HepG2 (cell line): ENCODE results near the gene VPS11. TPM values are rescaled to one million over a fixed set of nuclear protein-coding genes. Genes with fewer than 3 reads are reported as not detected.
A peak's percentile ranks its signal among the peaks of the same experiment; 100 is the strongest.

ENCODE experiments used
- ATAC-seq: fragments of 200-7000 bp; cut with Tn5 transposase; 3 replicates; pipeline ENCODE4 v1.9.1; 2020; ENCODE audit warnings: mild to moderate bottlenecking, moderate library complexity
- BruUV-seq: library from RNA; stranded (reverse); fragments of 400-500 nt; replicated peaks from 2 replicates; lab custom pipeline; 2021; lab: Mats Ljungman, UMichigan
- CTCF ChIA-PET: fragments of 300-600 bp; formaldehyde crosslinking; extraction: SDS; loops from one replicate; lab custom pipeline; 2021; ENCODE audit warnings: low total read pairs, inconsistent platforms, low intra/inter-chr PET ratio; lab: Yijun Ruan, JAX
- POLR2A ChIA-PET: fragments of 350-600 bp; sonication (Branson Sonifier 250); formaldehyde crosslinking; loops from one replicate; lab custom pipeline; 2020; ENCODE audit warnings: antibody characterized with exemption, inconsistent platforms; lab: Yijun Ruan, JAX
- DNase-seq: peaks from one replicate; pipeline ENCODE4 v3.0.0-alpha.2; 2015; ENCODE audit warnings: low spot score
- FAIRE-seq: peaks from 3 replicates; lab custom pipeline; 2011; peaks lifted over from hg19 to GRCh38; lab: Jason Lieb, UNC
- H2AFZ ChIP-seq: one replicate; pipeline ENCODE4 v1.6.1; 2011; ENCODE audit warnings: low read length, inconsistent platforms
- H3K27ac ChIP-seq: fragments of 300-600 bp; 3 replicates; pipeline ENCODE4 v1.8.0; 2011; ENCODE audit warnings: mixed run types, mild to moderate bottlenecking, mixed read lengths, low read length, inconsistent platforms; ENCODE audit not compliant: insufficient read depth; ENCODE audit errors: extremely low read length
- H3K27me3 ChIP-seq, 2 experiments: fragments of 200-600 bp in 1 of 2; 2 replicates in 1 of 2; 3 replicates in 1 of 2; pipeline versions ENCODE4 v1.6.0 to v1.8.0; 2011; ENCODE audit warnings: low read length in 2 of 2, mild to moderate bottlenecking in 2 of 2, moderate library complexity in 2 of 2, inconsistent platforms in 1 of 2; ENCODE audit not compliant: insufficient read depth in 2 of 2, control insufficient read depth in 1 of 2
- H3K36me3 ChIP-seq, 2 experiments: fragments of 200-600 bp in 1 of 2; replicated peaks in 1 of 2; 2 replicates in 1 of 2; 3 replicates in 1 of 2; pipeline versions ENCODE4 v1.5.1 to v1.8.0; 2011; ENCODE audit warnings: low read length in 2 of 2, inconsistent platforms in 1 of 2; ENCODE audit not compliant: insufficient read depth in 2 of 2, control insufficient read depth in 1 of 2
- H3K4me1 ChIP-seq: 2 replicates; pipeline ENCODE4 v1.5.1; 2012; ENCODE audit warnings: low read length, inconsistent platforms; ENCODE audit not compliant: insufficient read depth
- H3K4me2 ChIP-seq: 2 replicates; pipeline ENCODE4 v1.6.0; 2011; ENCODE audit warnings: low read depth, low read length, inconsistent platforms
- H3K4me3 ChIP-seq, 3 experiments: fragments of 200-600 bp in 1 of 3; sonication (generic), shearing (Covaris generic) in 1 of 3; replicated peaks in 1 of 3; 2 replicates each; pipeline ENCODE4 v1.5.1; 2011 to 2016; ENCODE audit warnings: low read length in 3 of 3, inconsistent platforms in 2 of 3, low read depth in 2 of 3, mild to moderate bottlenecking in 2 of 3, control low read depth in 1 of 3, mixed read lengths in 1 of 3; ENCODE audit not compliant: insufficient read depth in 1 of 3
- H3K79me2 ChIP-seq: one replicate; pipeline ENCODE4 v1.6.1; 2011; ENCODE audit warnings: low read length, inconsistent platforms; ENCODE audit not compliant: insufficient read depth
- H3K9ac ChIP-seq: 2 replicates; pipeline ENCODE4 v1.6.0; 2011; ENCODE audit warnings: mild to moderate bottlenecking, low read depth, low read length, inconsistent platforms; ENCODE audit not compliant: insufficient read depth
- H3K9me3 ChIP-seq: 2 replicates; pipeline ENCODE4 v1.5.1; 2012; ENCODE audit warnings: mild to moderate bottlenecking, low read length
- H4K20me1 ChIP-seq: 2 replicates; pipeline ENCODE4 v1.6.0; 2011; ENCODE audit warnings: inconsistent platforms, mild to moderate bottlenecking, low read length, moderate library complexity; ENCODE audit not compliant: insufficient read depth
- FIP1L1 ChIP-seq: fragments of 200-400 bp; formaldehyde crosslinking; IDR thresholded peaks from 2 replicates; pipeline ENCODE4 v1.6.1; 2018; ENCODE audit warnings: low read depth, mild to moderate bottlenecking, low read length, moderate library complexity, borderline replicate concordance; ENCODE audit not compliant: insufficient read depth
- HMG20B ChIP-seq: conservative IDR thresholded peaks from 2 replicates; pipeline ENCODE4 v1.6.1; 2016; ENCODE audit warnings: missing genetic modification reagents, missing compliant biosample characterization
- KDM3A ChIP-seq: IDR thresholded peaks from 2 replicates; pipeline ENCODE4 v1.6.1; 2018; ENCODE audit warnings: low read depth, missing compliant biosample characterization
- MED8 ChIP-seq: sonication (generic); formaldehyde crosslinking; IDR thresholded peaks from 2 replicates; pipeline ENCODE4 v1.8.1; 2023; ENCODE audit warnings: mild to moderate bottlenecking, missing genetic modification reagents; ENCODE audit not compliant: insufficient replicate concordance
- POLR2A ChIP-seq, 2 experiments: IDR thresholded peaks; 2 replicates each; pipeline ENCODE4 v1.6.1; 2011; ENCODE audit warnings: low read depth in 2 of 2, low read length in 2 of 2, mild to moderate bottlenecking in 1 of 2, moderate library complexity in 1 of 2; ENCODE audit not compliant: insufficient read depth in 1 of 2
- RFX1 ChIP-seq: fragments of 450-650 bp; IDR thresholded peaks from 2 replicates; pipeline ENCODE4 v1.6.1; 2017
- RFXAP ChIP-seq: sonication (generic); formaldehyde crosslinking; IDR thresholded peaks from 2 replicates; pipeline ENCODE4 v1.4.0; 2020; ENCODE audit warnings: missing genetic modification reagents, borderline replicate concordance
- TBP ChIP-seq: sonication (generic); formaldehyde crosslinking; IDR thresholded peaks from 2 replicates; pipeline ENCODE4 v1.5.0; 2020; ENCODE audit warnings: missing genetic modification reagents
- TCF7L2 ChIP-seq: IDR thresholded peaks from 2 replicates; pipeline ENCODE4 v1.6.1; 2011; ENCODE audit warnings: mild to moderate bottlenecking, low read depth, low read length, moderate library complexity
- U2AF2 ChIP-seq: fragments of 200-400 bp; formaldehyde crosslinking; IDR thresholded peaks from 2 replicates; pipeline ENCODE4 v1.6.1; 2017; ENCODE audit warnings: low read depth, mild to moderate bottlenecking, low read length
- ZBTB3 ChIP-seq: sonication (generic); formaldehyde crosslinking; IDR thresholded peaks from 2 replicates; pipeline ENCODE4 v1.4.0; 2020; ENCODE audit warnings: low read depth, mild to moderate bottlenecking, moderate library complexity, missing genetic modification reagents, borderline replicate concordance
- ZMYM2 ChIP-seq: sonication (generic); formaldehyde crosslinking; IDR thresholded peaks from 2 replicates; pipeline ENCODE4 v1.8.0; 2022; ENCODE audit warnings: mild to moderate bottlenecking, missing genetic modification reagents
- ZNF235 ChIP-seq: sonication (generic); formaldehyde crosslinking; IDR thresholded peaks from 2 replicates; pipeline ENCODE4 v1.8.1; 2023; ENCODE audit warnings: mild to moderate bottlenecking, missing genetic modification reagents, borderline replicate concordance
- ZNF343 ChIP-seq: sonication (generic); formaldehyde crosslinking; IDR thresholded peaks from 2 replicates; pipeline ENCODE4 v1.4.0; 2020; ENCODE audit warnings: mild to moderate bottlenecking, missing genetic modification reagents
- WGBS: methylation state at CpG from one replicate; pipeline ENCODE4 v1.1.6; 2017; ENCODE audit warnings: low lambda C conversion rate; 5-methylcytosine and 5-hydroxymethylcytosine counted together
- in situ Hi-C: cut with HindIII; loops from 2 replicates; pipeline ENCODE4 v1.10.0; 2017; ENCODE audit warnings: low pct_unique_long_range_greater_than_20kb; ENCODE audit not compliant: extremely low pct_ligation_motif_present
- intact Hi-C: fragments of 100-400 bp; cut with micrococcal nuclease; formaldehyde crosslinking; loops from one replicate; pipeline ENCODE4 v1.10.0; 2022; ENCODE audit not compliant: unreplicated experiment
- polyA plus RNA-seq, 8 experiments: library from polyadenylated mRNA; depleted of rRNA in 3 of 8; stranded (reverse) in 7 of 8; unstranded in 1 of 8; fragments of >200 nt; fragmentation: Illumina TruSeq in 4 of 8; extraction: Trizol in 4 of 8; gene quantifications; 2 replicates each; pipeline versions ENCODE4 v1.2.1 to v1.2.3, GENCODE V29; 2011 to 2016; ENCODE audit warnings: low read depth in 4 of 8, missing spikeins in 1 of 8, mixed read lengths in 1 of 8; ENCODE audit not compliant: insufficient read depth in 1 of 8
- total RNA-seq, 5 experiments: library from RNA; depleted of rRNA; stranded (reverse); fragments of >200 nt; fragmentation: Illumina TruSeq; extraction: Trizol; gene quantifications; 2 replicates each; pipeline ENCODE4 v1.2.3, GENCODE V29; 2016; ENCODE audit warnings: low read depth in 1 of 5
- TF ChIP-seq, protein P1 (sequence below): sonication (generic); formaldehyde crosslinking; IDR thresholded peaks from 2 replicates; pipeline ENCODE4 v1.4.0; 2020; ENCODE audit warnings: missing genetic modification reagents
- TF ChIP-seq, protein P2 (sequence below): sonication (generic); formaldehyde crosslinking; IDR thresholded peaks from 2 replicates; pipeline ENCODE4 v1.4.0; 2020; ENCODE audit warnings: missing genetic modification reagents, low read depth, mild to moderate bottlenecking, borderline replicate concordance
- TF ChIP-seq, protein P3 (sequence below): sonication (generic); formaldehyde crosslinking; IDR thresholded peaks from 2 replicates; pipeline ENCODE4 v1.5.1; 2020; ENCODE audit warnings: mild to moderate bottlenecking, moderate library complexity, missing genetic modification reagents
- TF ChIP-seq, protein P4 (sequence below): sonication (generic); formaldehyde crosslinking; IDR thresholded peaks from 2 replicates; pipeline ENCODE4 v1.4.0; 2020; ENCODE audit warnings: missing genetic modification reagents
- TF ChIP-seq, protein P5 (sequence below): sonication (generic); formaldehyde crosslinking; IDR thresholded peaks from 2 replicates; pipeline ENCODE4 v1.8.1; 2023; ENCODE audit warnings: missing genetic modification reagents, mild to moderate bottlenecking, borderline replicate concordance

Gene VPS11
- total and polyA plus RNA-seq, 2 of the 13 experiments (the other 11 are each of a cell fraction or from before 2014, with no cell fraction given): 13.7 to 21.6 TPM

DNA sequence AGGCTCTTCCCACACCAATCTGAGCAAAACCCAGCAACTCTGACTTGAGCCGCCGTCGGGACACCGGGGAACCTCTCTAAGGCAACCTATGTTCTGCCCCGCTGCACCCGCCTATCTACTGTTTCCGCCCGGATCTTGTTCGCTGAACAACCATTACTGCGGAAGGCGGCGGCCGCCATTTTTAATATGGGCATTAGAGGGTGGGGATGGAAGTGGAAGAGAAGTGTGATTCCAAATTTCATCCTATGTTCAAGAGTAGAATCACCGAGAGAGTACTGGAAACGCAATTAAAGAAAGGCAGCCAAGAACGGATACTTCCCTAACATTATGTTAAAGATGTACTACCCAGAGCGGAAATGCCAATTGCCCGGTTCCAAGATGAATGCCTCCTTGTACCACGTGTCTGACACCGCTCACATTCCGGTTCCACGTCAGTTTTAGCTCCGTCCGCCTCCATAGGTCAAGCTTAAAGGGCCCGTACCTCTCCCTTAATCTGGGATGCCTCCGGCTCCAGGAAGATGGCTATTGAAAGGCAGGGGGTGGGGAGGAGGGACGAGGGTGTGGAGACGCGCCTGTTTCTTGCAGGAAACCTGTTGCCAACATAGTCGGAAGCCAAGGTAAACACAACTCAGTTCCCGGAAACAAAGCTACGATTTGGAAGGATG lies 34.3 kb downstream of the VPS11 start, which contains the start of gene DPAGT1:
DPAGT1 (minus strand) TSS at position 95 of the 665 bp plus-strand sequence. CDS start 198 bp downstream, outside the sequence.
- Histone ChIP-seq H3K9me3 (no peaks in the 10 kb centered on the region), H2AFZ (peak within 1 kb of the TSS; percentile 94), H3K27me3 (no peaks in the 10 kb centered on the region; a peak in 1 of 5 replicates), H3K36me3 (peaks cover 8 to 20% of the 10 kb centered on the region in 2 experiments; a peak in 4 of 5 replicates), H3K9ac (peak within 1 kb of the TSS; percentile 93), H3K4me2 (peak within 1 kb of the TSS; percentile 96), H3K79me2 (peaks cover 15% of the 10 kb centered on the region), H4K20me1 (no peaks in the 10 kb centered on the region), H3K4me3 (peak within 1 kb of the TSS; percentile 77 to 91 (median 86)), H3K27ac (peak within 1 kb of the TSS; percentile 97), H3K4me1 (peaks cover 36% of the 10 kb centered on the region)
- ATAC-seq (peak; percentile 88), DNase-seq (peak; percentile 94), FAIRE-seq (peak; percentile 96)
- no TSS peak for BruUV-seq
- under 1% methylated on average over 32 of the region's 32 CpGs for WGBS
- in situ Hi-C loops: no loop called here
- POLR2A ChIA-PET: interaction anchor here (0.7 to 2.0 kb wide), 15 partner anchors 8 to 310 kb away, joined by 3 to 47 read pairs (median 5); partner anchors contain the start of genes CENATAC, HINFP, HMBS and NLRX1
- CTCF ChIA-PET: no interaction called here
- intact Hi-C loops: loop anchor here (2.0 kb wide), 2 partner anchors 19 to 55 kb away; partner anchors contain the start of gene HINFP
- TF ChIP-seq KDM3A (CRISPR knock-in tag) (0 out of 2 replicates have a peak, but pooled peaks have one; percentile 1), FIP1L1 (no peak), TBP (CRISPR knock-in tag) (no peak), RFX1 (no peak), ZMYM2 (CRISPR knock-in tag) (no peak), TCF7L2 (no peak), ZNF235 (no peak), MED8 (CRISPR knock-in tag) (no peak), ZNF343 (CRISPR knock-in tag) (no peak), U2AF2 (no peak), POLR2A (IDR thresholded peaks at IDR 0.05; ENCODE audit: insufficient read depth in 1 of 2, low read depth in 2 of 2, low read length in 2 of 2) (peak in 1 of 2 experiments; percentile 53; a peak in 3 of 4 replicates), ZBTB3 (CRISPR knock-in tag) (no peak), HMG20B (CRISPR knock-in tag) (no peak), RFXAP (CRISPR knock-in tag) (peak; percentile 47; the same call in 1 of the 2 replicates)
- TF ChIP-seq, protein P1, sequence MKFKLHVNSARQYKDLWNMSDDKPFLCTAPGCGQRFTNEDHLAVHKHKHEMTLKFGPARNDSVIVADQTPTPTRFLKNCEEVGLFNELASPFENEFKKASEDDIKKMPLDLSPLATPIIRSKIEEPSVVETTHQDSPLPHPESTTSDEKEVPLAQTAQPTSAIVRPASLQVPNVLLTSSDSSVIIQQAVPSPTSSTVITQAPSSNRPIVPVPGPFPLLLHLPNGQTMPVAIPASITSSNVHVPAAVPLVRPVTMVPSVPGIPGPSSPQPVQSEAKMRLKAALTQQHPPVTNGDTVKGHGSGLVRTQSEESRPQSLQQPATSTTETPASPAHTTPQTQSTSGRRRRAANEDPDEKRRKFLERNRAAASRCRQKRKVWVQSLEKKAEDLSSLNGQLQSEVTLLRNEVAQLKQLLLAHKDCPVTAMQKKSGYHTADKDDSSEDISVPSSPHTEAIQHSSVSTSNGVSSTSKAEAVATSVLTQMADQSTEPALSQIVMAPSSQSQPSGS (CRISPR knock-in tag): peak; percentile 40; the same call in 1 of the 2 replicates
- TF ChIP-seq, protein P2, sequence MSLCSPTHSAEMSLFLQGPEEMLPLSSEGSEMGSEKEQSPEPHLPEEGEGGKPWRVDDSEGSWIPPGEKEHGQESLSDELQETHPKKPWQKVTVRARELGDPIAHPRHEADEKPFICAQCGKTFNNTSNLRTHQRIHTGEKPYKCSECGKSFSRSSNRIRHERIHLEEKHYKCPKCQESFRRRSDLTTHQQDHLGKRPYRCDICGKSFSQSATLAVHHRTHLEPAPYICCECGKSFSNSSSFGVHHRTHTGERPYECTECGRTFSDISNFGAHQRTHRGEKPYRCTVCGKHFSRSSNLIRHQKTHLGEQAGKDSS (CRISPR knock-in tag): peak; percentile 7; the same call in 1 of the 2 replicates
- TF ChIP-seq, protein P3, sequence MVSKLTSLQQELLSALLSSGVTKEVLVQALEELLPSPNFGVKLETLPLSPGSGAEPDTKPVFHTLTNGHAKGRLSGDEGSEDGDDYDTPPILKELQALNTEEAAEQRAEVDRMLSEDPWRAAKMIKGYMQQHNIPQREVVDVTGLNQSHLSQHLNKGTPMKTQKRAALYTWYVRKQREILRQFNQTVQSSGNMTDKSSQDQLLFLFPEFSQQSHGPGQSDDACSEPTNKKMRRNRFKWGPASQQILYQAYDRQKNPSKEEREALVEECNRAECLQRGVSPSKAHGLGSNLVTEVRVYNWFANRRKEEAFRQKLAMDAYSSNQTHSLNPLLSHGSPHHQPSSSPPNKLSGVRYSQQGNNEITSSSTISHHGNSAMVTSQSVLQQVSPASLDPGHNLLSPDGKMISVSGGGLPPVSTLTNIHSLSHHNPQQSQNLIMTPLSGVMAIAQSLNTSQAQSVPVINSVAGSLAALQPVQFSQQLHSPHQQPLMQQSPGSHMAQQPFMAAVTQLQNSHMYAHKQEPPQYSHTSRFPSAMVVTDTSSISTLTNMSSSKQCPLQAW (CRISPR knock-in tag): peak; percentile 8; the same call in 1 of the 2 replicates
- TF ChIP-seq, protein P4, sequence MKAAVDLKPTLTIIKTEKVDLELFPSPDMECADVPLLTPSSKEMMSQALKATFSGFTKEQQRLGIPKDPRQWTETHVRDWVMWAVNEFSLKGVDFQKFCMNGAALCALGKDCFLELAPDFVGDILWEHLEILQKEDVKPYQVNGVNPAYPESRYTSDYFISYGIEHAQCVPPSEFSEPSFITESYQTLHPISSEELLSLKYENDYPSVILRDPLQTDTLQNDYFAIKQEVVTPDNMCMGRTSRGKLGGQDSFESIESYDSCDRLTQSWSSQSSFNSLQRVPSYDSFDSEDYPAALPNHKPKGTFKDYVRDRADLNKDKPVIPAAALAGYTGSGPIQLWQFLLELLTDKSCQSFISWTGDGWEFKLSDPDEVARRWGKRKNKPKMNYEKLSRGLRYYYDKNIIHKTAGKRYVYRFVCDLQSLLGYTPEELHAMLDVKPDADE: no peak
- TF ChIP-seq, protein P5, sequence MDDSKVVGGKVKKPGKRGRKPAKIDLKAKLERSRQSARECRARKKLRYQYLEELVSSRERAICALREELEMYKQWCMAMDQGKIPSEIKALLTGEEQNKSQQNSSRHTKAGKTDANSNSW (CRISPR knock-in tag): no peak
